ENCODE data around the gene ADAMTS13.
"Not testable (repeated sequence)": the region's sequence is repeated elsewhere in the genome, so short reads cannot be mapped to it uniquely, and the experiment has no call there.

The ADAMTS13 gene

DNA sequence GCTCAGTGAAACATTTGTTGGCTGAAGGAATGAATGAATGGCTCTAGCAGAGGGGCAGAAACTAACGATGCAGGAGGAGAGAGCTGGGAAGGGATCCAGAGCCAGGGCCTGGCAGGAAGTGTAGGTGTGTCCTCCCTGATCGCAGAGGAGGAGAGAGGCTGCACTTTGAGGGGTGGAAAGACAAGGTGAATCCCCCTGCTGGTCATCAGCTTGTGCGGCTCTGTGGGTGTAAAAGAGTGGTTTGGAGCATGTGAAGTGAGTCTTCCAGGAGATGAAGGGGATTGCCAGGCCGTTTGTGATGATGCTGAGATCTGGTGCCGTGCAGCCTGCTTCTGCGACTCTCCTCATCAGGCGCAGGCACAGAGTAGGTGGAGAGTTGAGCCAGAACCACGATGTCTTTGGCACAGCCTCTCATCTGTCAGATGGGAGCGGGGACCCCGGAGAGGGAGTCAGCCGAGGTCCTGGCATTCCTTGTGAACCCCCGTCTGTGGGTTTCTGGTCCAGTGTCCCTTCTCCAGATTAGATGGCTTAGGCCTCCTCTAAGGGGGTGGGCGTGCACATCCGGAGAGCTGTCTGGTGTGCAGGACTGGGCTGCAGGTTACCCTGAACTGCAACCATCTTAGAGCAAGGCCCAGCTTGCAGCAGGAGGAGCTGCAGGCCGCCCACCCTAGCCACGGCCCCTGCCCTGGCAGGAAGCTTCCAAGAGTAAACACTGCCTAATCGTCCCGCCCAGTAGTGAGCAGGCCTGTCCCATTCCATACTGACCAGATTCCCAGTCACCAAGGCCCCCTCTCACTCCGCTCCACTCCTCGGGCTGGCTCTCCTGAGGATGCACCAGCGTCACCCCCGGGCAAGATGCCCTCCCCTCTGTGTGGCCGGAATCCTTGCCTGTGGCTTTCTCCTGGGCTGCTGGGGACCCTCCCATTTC lies at the start of gene ADAMTS13:
TSS of gene ADAMTS13 (plus strand) at position 753 of the 928 bp plus-strand sequence. CDS start at position 830, 77 bp downstream.
- peak; percentile 52 for DNase-seq
- peaks cover 34% of the 10 kb centered on the region for H3K4me1 Mint-ChIP-seq (ENCODE audit: low read depth)
- H3K27me3 Mint-ChIP-seq = peaks cover 19% of the 10 kb centered on the region
- H3K9me3 Mint-ChIP-seq = no peaks in the 10 kb centered on the region
- H3K36me3 Mint-ChIP-seq (ENCODE audit: low read depth) = peaks cover 14% of the 10 kb centered on the region
- no peak within 1 kb of the TSS for H3K4me3 Mint-ChIP-seq
- peak within 1 kb of the TSS; percentile 63 for H3K27ac Mint-ChIP-seq

DNA sequence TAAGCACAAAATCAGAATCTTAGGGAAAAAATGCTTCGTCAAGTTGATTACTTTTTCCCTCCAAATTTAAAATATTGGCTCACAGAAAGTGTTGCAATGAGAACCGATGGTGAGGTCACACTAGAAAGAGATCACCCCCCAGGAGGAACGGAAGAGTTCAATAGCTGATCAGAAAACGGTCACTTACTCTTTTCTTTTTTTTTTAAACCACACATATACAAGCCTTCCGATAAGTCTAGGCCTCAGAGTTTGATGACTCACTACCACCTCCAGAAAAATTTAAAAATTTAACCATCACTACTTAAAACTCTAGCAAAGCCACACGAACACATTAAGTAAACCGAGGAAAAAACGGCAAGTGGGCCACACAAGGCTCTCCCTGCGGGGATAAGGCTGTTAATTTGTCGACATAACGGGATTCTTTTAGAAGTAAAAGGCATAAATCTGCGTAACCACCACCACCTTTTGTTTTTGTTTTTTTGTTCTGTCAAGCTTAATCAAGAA lies 47.5 kb upstream of the ADAMTS13 start:
- Mint-ChIP-seq H3K36me3 (ENCODE audit: low read depth) (peaks cover 54% of the 10 kb centered on the region), H3K9me3 (no peaks in the 10 kb centered on the region), H3K27me3 (no peaks in the 10 kb centered on the region), H3K4me3 (peak overlapping the region; percentile 99), H3K27ac (peak overlapping the region; percentile 99), H3K4me1 (ENCODE audit: low read depth) (peaks cover 48% of the 10 kb centered on the region)
- DNase-seq = peak; percentile 51

DNA sequence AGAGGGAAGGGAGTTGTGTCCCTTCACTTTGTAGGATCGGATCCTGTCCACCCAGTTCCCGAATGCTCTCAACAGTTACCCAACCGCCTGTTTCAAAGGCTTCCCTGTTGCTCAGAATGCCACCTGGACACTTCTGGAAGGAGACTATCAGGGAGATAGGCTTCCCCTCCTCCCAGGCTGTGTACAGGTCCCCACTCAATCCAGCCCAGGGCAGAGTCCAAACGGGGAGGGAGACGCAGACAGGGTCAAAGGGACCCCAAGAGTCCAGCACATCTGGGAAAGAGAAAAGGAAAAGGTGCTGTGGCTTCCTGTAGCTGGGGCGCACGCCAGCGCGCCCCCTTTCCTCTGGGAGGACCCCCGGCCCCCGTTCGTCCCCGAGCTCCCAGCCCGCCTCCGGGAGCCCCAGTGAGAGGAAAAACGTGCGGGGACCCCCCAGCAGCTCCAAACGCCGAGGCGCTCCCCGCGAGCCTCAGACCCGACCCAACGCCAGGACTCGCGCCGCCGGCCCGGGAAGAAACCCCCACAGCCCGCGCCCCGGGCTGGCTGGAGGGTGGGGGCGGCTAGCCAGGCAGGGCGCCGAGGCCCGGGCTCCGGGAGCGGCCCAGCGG lies 46.9 kb upstream of the ADAMTS13 start:
- Mint-ChIP-seq H3K27ac (peak overlapping the region; percentile 99), H3K36me3 (ENCODE audit: low read depth) (peaks cover 49% of the 10 kb centered on the region), H3K9me3 (no peaks in the 10 kb centered on the region), H3K4me3 (peak overlapping the region; percentile 99), H3K27me3 (no peaks in the 10 kb centered on the region), H3K4me1 (ENCODE audit: low read depth) (peaks cover 42% of the 10 kb centered on the region)
- DNase-seq = no peak

DNA sequence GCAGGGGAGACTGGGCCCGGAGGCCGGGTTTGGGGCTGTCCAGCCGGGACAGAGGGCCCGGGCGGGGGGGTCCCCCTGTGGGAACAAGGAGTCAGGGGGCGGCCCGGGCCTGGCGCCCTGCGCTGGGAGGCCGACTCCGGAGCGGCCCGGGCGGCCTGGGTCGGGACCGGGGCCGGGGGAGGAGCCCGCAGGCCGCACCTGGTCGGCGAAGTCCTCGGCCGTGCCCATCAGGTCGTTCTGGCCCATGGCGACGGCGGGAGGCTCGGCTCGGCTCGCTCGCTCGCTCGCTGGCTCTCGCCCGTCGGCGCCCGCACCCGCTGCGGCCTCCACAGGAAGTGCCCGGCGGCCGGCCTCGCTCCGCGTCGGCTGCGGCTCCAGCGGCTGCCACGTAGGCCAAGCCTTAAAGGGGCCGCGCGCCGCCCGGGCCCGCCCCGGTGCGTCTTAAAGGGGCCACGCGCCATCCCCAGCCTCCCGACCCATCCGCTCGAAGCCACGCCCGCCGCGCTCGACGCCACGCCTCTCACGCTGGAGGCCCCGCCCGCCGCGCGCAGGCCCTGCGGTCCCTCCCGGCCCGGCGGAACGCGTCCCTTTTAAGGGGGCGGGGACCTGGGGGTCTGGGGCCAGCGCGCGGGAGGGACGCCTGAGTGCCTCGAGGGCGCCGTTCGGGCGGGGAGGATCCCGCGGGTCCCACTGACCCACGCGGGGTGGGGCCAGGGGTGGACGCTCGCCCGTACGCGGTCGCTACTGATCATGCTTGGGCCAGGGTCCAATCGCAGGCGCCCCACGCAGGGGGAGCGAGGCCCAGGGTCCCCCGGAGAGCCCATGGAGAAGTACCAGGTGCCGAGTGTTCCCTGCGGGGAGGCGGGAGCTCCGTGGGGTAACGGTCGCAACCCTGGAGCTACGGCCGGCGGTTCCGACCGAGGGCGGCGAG lies 46.2 kb upstream of the ADAMTS13 start, which contains the start of the genes STKLD1 and SURF4:
TSS of gene STKLD1 (plus strand) at position 643 of the 931 bp plus-strand sequence. CDS start at position 751, 108 bp downstream.
TSS of gene SURF4 (minus strand) at position 337 of the 931 bp plus-strand sequence. CDS start at position 246, 91 bp downstream.
- Mint-ChIP-seq H3K27ac (peak within 1 kb of the TSS; percentile 99), H3K27me3 (no peaks in the 10 kb centered on the region), H3K36me3 (ENCODE audit: low read depth) (peaks cover 41% of the 10 kb centered on the region), H3K9me3 (no peaks in the 10 kb centered on the region), H3K4me3 (peak within 1 kb of the TSS; percentile 99), H3K4me1 (ENCODE audit: low read depth) (peaks cover 35% of the 10 kb centered on the region)
- peak; percentile 99 for DNase-seq

DNA sequence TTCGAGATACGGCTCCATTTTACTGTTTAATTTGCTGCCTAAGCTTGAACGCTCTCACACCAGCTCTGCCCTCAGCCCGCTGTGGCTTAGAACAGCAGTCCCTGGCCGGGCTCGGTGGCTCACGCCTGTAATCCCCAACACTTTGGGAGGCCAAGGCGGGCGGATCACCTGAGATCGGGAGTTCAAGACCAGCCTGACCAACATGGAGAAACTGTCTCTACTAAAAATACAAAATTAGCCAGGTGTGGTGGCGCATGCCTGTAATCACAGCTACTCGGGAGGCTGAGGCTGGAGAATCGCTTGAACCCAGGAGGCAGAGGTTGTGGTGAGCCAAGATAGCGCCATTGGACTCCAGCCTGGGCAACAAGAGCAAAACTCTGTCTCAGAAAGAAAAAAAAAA lies 44.9 kb upstream of the ADAMTS13 start:
- H3K27me3 Mint-ChIP-seq, H3K27ac Mint-ChIP-seq, DNase-seq, H3K9me3 Mint-ChIP-seq: not testable (repeated sequence)
- H3K36me3 Mint-ChIP-seq (ENCODE audit: low read depth) = peaks cover 28% of the 10 kb centered on the region
- H3K4me3 Mint-ChIP-seq = peak overlapping the region; percentile 64
- peaks cover 22% of the 10 kb centered on the region for H3K4me1 Mint-ChIP-seq (ENCODE audit: low read depth)

DNA sequence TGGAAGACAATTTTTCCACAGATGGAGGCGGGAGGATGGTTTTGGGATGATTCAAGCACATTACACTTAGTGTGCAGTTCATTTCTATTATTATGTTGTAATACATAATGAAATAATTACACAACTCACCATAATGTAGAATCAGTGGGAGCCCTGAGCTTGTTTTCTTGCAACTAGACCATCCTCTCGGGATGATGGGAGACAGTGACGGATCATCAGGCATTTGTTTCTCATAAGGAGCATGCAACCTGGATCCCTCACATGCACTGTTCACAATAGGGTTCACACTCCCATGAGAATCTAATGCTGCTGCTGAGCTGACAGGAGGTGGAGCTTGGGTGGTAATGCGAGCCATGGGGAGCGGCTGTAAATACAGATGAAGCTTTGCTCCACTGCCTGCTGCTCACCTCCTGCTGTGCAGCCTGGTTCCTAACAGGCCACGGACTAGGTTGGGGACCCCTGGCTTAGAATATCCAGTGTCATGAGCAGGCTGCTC lies 44.4 kb upstream of the ADAMTS13 start:
- peaks cover 23% of the 10 kb centered on the region for H3K36me3 Mint-ChIP-seq (ENCODE audit: low read depth)
- DNase-seq = no peak

DNA sequence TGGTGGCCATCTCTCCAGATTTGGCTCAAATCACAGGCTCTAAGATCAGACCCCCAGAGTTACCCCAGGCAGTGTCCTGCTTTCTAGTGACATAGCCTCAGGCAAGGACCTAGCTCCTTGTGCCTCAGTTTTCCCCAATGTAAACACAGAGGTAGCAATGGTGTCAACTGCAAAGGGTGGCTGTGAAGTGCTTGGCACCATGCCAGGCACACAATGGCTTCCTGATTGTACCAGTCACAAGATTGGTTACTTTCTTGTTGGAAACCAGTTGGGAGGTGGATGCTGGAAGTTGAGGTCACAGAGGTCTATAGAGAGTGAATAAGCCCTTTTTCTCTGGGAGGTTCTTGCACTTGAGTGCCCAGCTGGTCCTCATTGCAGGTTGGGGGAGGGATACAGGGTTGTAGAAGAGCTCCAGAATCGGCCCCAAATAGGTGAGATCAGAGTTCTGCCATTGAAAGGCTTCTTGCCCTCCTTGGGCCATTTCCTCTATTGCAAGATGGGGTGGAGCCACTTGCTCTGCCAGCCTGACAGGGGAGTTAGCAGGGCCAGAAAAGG lies 43.7 kb upstream of the ADAMTS13 start:
- no peak overlapping the region for H3K27ac Mint-ChIP-seq
- peaks cover 10% of the 10 kb centered on the region for H3K4me1 Mint-ChIP-seq (ENCODE audit: low read depth)
- peaks cover 16% of the 10 kb centered on the region for H3K36me3 Mint-ChIP-seq (ENCODE audit: low read depth)
- no peak for DNase-seq
- no peaks in the 10 kb centered on the region for H3K9me3 Mint-ChIP-seq
- no peak overlapping the region for H3K4me3 Mint-ChIP-seq
- H3K27me3 Mint-ChIP-seq = no peaks in the 10 kb centered on the region

More for the DNA sequence above, 44.4 kb upstream of the ADAMTS13 start:
- no peaks in the 10 kb centered on the region for H3K9me3 Mint-ChIP-seq
- H3K27ac Mint-ChIP-seq = no peak overlapping the region
- H3K4me3 Mint-ChIP-seq = no peak overlapping the region
- H3K4me1 Mint-ChIP-seq (ENCODE audit: low read depth) = peaks cover 17% of the 10 kb centered on the region
- no peaks in the 10 kb centered on the region for H3K27me3 Mint-ChIP-seq

DNA sequence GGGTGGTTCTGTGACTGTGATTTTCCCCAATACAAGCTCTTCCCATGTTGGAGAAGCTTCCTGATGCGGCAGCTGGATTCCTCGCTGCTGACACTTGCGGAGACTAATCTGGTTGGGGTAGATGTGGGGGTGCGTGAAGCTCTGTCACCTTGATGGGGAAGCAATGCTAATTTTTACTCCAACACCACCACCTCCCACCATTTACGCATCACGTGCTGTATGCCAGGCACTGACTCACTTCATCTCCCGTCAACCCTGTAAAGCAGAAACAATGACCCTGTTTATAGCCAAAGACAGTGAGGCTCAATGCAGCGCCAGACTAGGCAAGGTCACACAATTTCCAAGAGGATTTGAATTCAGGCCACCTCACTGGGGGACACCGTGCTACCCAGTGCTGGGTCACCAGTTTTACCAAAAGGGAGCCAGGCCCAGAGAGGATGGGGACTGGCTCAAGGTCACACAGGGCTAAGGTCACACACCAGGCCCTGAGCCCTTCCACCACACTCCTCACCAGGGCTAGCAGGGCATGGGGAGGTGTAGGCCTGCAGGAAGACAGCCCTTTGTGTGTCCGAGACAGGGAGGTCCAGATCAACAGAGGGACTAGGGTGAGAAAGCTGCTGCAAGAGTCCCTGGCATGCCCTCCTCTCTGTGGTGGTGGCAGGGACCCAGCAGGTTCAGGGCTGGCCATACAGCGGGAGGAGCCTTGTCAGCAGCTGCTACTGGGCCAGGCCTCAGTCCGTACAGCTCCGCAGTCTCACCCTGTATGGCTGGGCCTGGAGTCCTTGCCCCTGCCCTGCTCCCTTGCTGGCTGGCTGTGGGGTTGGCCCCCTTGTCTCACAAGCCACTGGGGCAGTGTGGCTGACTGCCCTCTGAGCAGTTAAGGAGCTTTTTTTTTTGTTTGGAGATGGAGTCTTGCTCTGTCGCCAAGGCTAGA lies 42.7 kb upstream of the ADAMTS13 start:
- Mint-ChIP-seq H3K27me3 (no peaks in the 10 kb centered on the region), H3K27ac (no peak overlapping the region), H3K4me1 (ENCODE audit: low read depth) (peaks cover 5% of the 10 kb centered on the region), H3K36me3 (ENCODE audit: low read depth) (peaks cover 8% of the 10 kb centered on the region), H3K9me3 (no peaks in the 10 kb centered on the region), H3K4me3 (no peak overlapping the region)
- DNase-seq = no peak

DNA sequence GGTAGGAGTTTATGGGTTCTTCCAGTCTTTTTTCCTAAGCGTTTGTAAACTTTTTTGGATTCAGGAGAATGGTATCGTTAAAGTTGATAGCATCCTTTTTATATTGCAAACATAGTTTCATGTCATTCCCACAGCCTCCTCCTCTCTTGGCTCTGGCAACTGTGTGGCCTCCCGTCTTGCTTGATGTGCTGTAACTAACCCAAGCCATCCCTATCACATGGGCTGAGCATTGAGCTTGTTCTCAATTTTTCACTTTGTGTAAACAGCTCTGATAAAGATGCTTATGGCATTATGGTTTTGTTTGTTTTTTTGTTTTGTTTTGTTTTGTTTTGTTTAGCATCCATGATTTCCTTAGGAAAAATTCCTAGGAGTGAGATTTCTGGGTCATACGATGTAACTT lies 41.4 kb upstream of the ADAMTS13 start:
- Mint-ChIP-seq H3K4me3 (no peak overlapping the region), H3K27me3 (no peaks in the 10 kb centered on the region), H3K4me1 (ENCODE audit: low read depth) (peaks cover 2% of the 10 kb centered on the region), H3K36me3 (ENCODE audit: low read depth) (no peaks in the 10 kb centered on the region), H3K9me3 (no peaks in the 10 kb centered on the region), H3K27ac (no peak overlapping the region)
- no peak for DNase-seq

DNA sequence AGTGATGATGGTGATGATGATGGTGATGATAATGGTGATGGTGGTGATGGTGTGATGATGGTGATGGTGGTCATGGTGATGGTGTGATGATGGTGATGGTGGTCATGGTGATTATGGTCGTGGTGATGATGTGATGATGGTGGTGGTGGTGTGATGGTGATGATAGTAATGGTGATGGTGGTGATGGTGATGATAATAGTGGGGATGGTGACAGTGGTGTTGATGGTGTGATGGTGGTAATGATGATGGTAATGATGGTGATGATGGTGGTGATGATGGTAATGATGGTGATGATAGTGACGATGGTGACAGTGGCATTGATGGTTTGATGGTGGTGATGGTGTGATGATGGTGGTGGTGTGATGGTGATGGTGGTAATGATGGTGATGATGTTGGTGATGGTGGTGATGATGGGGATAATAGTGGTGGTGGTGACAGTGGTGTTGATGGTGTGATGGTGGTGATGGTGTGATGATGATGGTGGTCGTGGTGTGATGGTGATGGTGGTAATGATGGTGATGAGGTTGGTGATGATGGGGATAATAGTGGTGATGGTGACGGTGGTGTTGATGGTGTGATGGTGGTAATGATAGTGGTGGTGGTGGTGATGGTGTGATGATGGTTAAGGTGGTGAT lies 39.5 kb upstream of the ADAMTS13 start:
- no peak overlapping the region for H3K27ac Mint-ChIP-seq
- no peaks in the 10 kb centered on the region for H3K27me3 Mint-ChIP-seq
- no peaks in the 10 kb centered on the region for H3K4me1 Mint-ChIP-seq (ENCODE audit: low read depth)
- DNase-seq = no peak
- no peak overlapping the region for H3K4me3 Mint-ChIP-seq
- no peaks in the 10 kb centered on the region for H3K9me3 Mint-ChIP-seq
- H3K36me3 Mint-ChIP-seq (ENCODE audit: low read depth) = no peaks in the 10 kb centered on the region

DNA sequence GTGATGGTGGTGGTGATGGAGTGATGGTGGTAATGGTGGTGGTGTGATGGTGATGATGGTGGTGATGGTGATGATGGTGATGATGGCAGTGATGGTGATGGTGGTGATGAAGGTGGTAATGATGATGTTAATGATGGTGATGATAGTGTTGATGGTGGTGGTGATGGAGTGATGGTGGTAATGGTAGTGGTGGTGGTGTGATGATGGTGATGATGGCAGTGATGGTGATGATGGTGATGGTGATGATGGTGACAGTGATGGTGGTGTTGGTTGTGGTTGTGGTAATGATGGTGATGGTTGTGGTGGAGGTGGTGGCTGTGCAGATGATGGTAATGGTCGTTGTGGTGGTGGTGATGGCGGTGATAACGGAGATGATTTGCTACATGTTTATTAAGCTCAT lies 38.7 kb upstream of the ADAMTS13 start:
- H3K4me3 Mint-ChIP-seq = no peak overlapping the region
- H3K27me3 Mint-ChIP-seq = peaks cover 1% of the 10 kb centered on the region
- no peaks in the 10 kb centered on the region for H3K9me3 Mint-ChIP-seq
- no peaks in the 10 kb centered on the region for H3K4me1 Mint-ChIP-seq (ENCODE audit: low read depth)
- H3K36me3 Mint-ChIP-seq (ENCODE audit: low read depth) = no peaks in the 10 kb centered on the region
- no peak overlapping the region for H3K27ac Mint-ChIP-seq
- DNase-seq = no peak

DNA sequence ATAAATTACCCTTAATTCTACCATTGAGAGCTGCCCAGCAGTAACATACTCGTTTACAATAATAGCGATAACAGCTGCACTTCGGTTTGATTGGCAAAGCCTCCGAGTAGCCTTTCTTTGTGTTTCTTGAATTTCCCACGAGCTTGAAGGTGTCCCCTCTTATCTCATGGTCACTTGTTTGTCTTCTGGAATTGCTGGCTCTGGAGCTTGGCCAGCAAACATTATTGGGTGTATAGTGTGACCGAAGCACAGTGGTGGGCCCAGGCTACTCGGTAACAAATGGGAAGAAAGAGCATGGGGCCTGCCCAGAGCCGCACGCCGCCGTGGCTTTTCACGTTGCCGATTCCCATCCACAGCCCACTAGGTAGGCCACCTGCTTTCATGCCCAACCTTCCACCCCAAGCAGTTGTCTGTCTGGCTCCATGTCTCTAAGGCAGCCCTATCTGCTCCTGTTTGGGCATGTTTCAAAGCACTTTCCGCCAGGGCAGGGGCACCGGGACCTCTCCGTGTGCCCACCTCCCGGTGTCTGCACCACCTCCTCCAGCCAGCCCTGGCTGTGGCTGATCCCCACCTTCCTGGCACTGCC lies 37.3 kb upstream of the ADAMTS13 start:
- Mint-ChIP-seq H3K36me3 (ENCODE audit: low read depth) (no peaks in the 10 kb centered on the region), H3K27ac (no peak overlapping the region), H3K4me3 (no peak overlapping the region), H3K4me1 (ENCODE audit: low read depth) (no peaks in the 10 kb centered on the region), H3K27me3 (peaks cover 10% of the 10 kb centered on the region), H3K9me3 (no peaks in the 10 kb centered on the region)
- no peak for DNase-seq

All from activated T-cell treated with anti-CD3 and anti-CD28 coated beads, Interleukin-2, amount 50 U/mL, for 24 hours (primary cell).